GM23338 (cell line): ENCODE results near the gene HERC4. TPM values are rescaled to one million over a fixed set of nuclear protein-coding genes. Genes with fewer than 3 reads are reported as not detected.

Experiments
- ATAC-seq: fragments of 200-7000 bp; cut with Tn5 transposase; 3 replicates; pipeline ENCODE4 v1.9.1; 2020
- DNase-seq: peaks from one replicate; pipeline ENCODE4 v3.0.0-alpha.2; 2015; ENCODE audit warnings: low spot score
- H2AFZ ChIP-seq: fragments of 200-600 bp; sonication (generic); 2 replicates; pipeline ENCODE4 v1.8.0; 2016; ENCODE audit warnings: antibody characterized with exemption, mild to moderate bottlenecking, moderate library complexity
- H3F3A ChIP-seq: fragments of 200-600 bp; sonication (generic); replicated peaks from 2 replicates; pipeline ENCODE4 v1.8.0; 2017; ENCODE audit warnings: antibody characterized with exemption, mixed run types, low read depth
- H3K27ac ChIP-seq: fragments of 200-600 bp; sonication (generic); 2 replicates; pipeline ENCODE4 v1.6.1; 2016; ENCODE audit warnings: low read depth
- H3K27me3 ChIP-seq: fragments of 200-600 bp; sonication (generic); 2 replicates; pipeline ENCODE4 v1.8.0; 2016; ENCODE audit warnings: mild to moderate bottlenecking, mixed run types, moderate library complexity; ENCODE audit not compliant: insufficient read depth
- H3K36me3 ChIP-seq: fragments of 200-600 bp; sonication (generic); 2 replicates; pipeline ENCODE4 v1.8.0; 2016; ENCODE audit warnings: mild to moderate bottlenecking; ENCODE audit not compliant: insufficient read depth
- H3K4me1 ChIP-seq: fragments of 200-600 bp; sonication (generic); 2 replicates; pipeline ENCODE4 v1.8.0; 2016; ENCODE audit warnings: mild to moderate bottlenecking, moderate library complexity; ENCODE audit not compliant: insufficient read depth
- H3K4me2 ChIP-seq: fragments of 200-600 bp; sonication (generic); 2 replicates; pipeline ENCODE4 v1.7.1; 2017; ENCODE audit warnings: mixed run types
- H3K4me3 ChIP-seq: fragments of 200-600 bp; sonication (generic); 2 replicates; pipeline ENCODE4 v1.6.1; 2016; ENCODE audit warnings: mixed run types
- H3K79me2 ChIP-seq: fragments of 200-600 bp; sonication (generic); replicated peaks from 2 replicates; pipeline ENCODE4 v1.8.0; 2017; ENCODE audit warnings: mild to moderate bottlenecking; ENCODE audit not compliant: insufficient read depth
- H3K9me2 ChIP-seq: fragments of 200-600 bp; sonication (generic); 2 replicates; pipeline ENCODE4 v1.8.0; 2017; ENCODE audit not compliant: insufficient read depth
- H4K20me1 ChIP-seq: fragments of 200-600 bp; sonication (generic); replicated peaks from 2 replicates; pipeline ENCODE4 v1.8.0; 2017; ENCODE audit warnings: mild to moderate bottlenecking; ENCODE audit not compliant: insufficient read depth
- H3K27ac Mint-ChIP-seq: 2 replicates; pipeline ENCODE4 v1.8.0; 2020; ENCODE audit warnings: inconsistent platforms, mild to moderate bottlenecking, moderate library complexity, mixed read lengths
- H3K27me3 Mint-ChIP-seq: 3 replicates; pipeline ENCODE4 v1.8.0; 2022; ENCODE audit warnings: low read depth, mild to moderate bottlenecking, moderate library complexity, mixed read lengths, inconsistent platforms; ENCODE audit not compliant: insufficient read depth, poor library complexity
- H3K36me3 Mint-ChIP-seq: 3 replicates; pipeline ENCODE4 v1.8.0; 2021; ENCODE audit warnings: low read depth, mild to moderate bottlenecking, inconsistent platforms, moderate library complexity, mixed read lengths
- H3K4me1 Mint-ChIP-seq: 3 replicates; pipeline ENCODE4 v1.8.0; 2020; ENCODE audit warnings: mild to moderate bottlenecking, inconsistent platforms, mixed read lengths
- H3K4me3 Mint-ChIP-seq: 3 replicates; pipeline ENCODE4 v1.8.0; 2021; ENCODE audit warnings: moderate library complexity, mild to moderate bottlenecking, inconsistent platforms, mixed read lengths
- H3K9me3 Mint-ChIP-seq: 3 replicates; pipeline ENCODE4 v1.8.0; 2020; ENCODE audit warnings: moderate library complexity, mild to moderate bottlenecking, inconsistent platforms, mixed read lengths
- EZH2 ChIP-seq: fragments of 200-600 bp; sonication (generic); IDR thresholded peaks from one replicate; pipeline ENCODE4 v1.8.0; 2017; ENCODE audit warnings: antibody characterized with exemption, mild to moderate bottlenecking, low read depth; ENCODE audit not compliant: unreplicated experiment
- polyA plus RNA-seq: library from polyadenylated mRNA; unstranded; fragments of >200 nt; fragmentation: Nextera tagmentation; extraction: Ambion mirVana; gene quantifications from 2 replicates; pipeline ENCODE4 v1.2.1, GENCODE V29; 2016
- total RNA-seq: library from RNA; depleted of rRNA; stranded (reverse); fragments of >200 nt; shearing (Covaris generic); gene quantifications from 2 replicates; pipeline ENCODE4 v1.2.3, GENCODE V29; 2014
- TF ChIP-seq, protein P1 (sequence below): fragments of 250-450 bp; sonication (Bioruptor Pico); IDR thresholded peaks from 2 replicates; pipeline ENCODE4 v1.5.0; 2020; ENCODE audit warnings: mild to moderate bottlenecking, moderate library complexity

The HERC4 gene
- total and polyA plus RNA-seq, 2 experiments from 2014 or later = 20.1 to 67.2 TPM

DNA sequence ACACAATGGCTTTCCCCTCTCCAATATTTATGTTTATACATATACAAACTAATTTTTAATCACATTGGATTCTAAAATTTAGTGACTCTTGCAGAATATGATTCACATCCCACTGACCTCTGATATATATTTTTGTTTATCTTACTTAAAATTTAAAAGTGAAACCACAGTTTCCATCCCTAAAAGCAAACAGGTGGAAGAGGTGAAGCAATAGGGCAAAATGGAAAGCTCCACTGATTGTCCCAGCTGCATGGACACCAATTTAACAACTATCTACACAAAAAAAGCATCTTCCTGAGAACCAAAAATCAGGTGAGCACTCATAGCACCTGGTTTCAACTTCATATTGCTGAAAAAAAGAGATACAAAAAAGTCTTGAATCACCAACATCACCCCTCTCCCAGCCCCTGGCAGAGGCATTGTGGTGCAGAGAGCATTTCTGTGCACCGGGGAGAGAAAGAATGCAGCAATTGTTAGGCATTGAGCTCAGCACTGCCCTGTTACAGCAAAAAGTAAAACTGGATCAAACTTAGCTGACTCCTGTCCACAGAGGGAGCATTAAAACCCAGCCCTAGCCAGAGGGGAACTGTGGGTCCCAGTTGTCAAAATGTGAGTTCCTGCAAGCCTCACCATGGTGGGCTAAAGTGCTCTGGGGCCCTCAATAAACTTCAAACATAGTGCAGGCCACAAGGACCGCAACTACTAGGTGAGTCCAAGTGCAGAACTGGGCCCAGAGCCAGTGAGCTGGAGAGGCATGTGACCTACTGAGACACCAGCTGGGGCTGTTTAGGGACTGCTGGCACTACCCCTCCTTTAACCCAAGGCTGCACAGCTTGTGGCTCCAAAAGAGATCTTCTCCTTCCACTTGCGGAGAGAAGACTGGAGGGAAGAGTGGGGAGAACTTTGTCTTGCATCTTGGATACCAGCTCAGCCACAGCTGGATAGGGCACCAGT is 98.5 kb downstream of the HERC4 start:
- DNase-seq = peak; percentile 59
- H3K27ac Mint-ChIP-seq = peak overlapping the region; percentile 81
- peak overlapping the region; percentile 57 for H3K4me2 ChIP-seq

More for the DNA sequence above, 98.5 kb downstream of the HERC4 start:
- Mint-ChIP-seq H3K36me3 (peaks cover 58% of the 10 kb centered on the region), H3K27me3 (no peaks in the 10 kb centered on the region), H3K9me3 (peaks cover 13% of the 10 kb centered on the region; the same call in 2 of the 3 replicates), H3K4me3 (peak overlapping the region; percentile 18; the same call in 1 of the 3 replicates), H3K4me1 (peaks cover 20% of the 10 kb centered on the region)
- ATAC-seq = peak; percentile 95
- Histone ChIP-seq H3F3A (peaks cover 7% of the 10 kb centered on the region; the same call in 1 of the 2 replicates), H4K20me1 (no peaks in the 10 kb centered on the region), H2AFZ (no peak overlapping the region), H3K4me3 (peak overlapping the region; percentile 25; the same call in 1 of the 2 replicates), H3K9me2 (no peaks in the 10 kb centered on the region), H3K4me1 (peaks cover 27% of the 10 kb centered on the region), H3K36me3 (peaks cover 4% of the 10 kb centered on the region; the same call in 1 of the 2 replicates), H3K27ac (peak overlapping the region; percentile 67), H3K79me2 (no peaks in the 10 kb centered on the region), H3K27me3 (no peaks in the 10 kb centered on the region)
- TF ChIP-seq EZH2 = no peak
- TF ChIP-seq, protein P1, sequence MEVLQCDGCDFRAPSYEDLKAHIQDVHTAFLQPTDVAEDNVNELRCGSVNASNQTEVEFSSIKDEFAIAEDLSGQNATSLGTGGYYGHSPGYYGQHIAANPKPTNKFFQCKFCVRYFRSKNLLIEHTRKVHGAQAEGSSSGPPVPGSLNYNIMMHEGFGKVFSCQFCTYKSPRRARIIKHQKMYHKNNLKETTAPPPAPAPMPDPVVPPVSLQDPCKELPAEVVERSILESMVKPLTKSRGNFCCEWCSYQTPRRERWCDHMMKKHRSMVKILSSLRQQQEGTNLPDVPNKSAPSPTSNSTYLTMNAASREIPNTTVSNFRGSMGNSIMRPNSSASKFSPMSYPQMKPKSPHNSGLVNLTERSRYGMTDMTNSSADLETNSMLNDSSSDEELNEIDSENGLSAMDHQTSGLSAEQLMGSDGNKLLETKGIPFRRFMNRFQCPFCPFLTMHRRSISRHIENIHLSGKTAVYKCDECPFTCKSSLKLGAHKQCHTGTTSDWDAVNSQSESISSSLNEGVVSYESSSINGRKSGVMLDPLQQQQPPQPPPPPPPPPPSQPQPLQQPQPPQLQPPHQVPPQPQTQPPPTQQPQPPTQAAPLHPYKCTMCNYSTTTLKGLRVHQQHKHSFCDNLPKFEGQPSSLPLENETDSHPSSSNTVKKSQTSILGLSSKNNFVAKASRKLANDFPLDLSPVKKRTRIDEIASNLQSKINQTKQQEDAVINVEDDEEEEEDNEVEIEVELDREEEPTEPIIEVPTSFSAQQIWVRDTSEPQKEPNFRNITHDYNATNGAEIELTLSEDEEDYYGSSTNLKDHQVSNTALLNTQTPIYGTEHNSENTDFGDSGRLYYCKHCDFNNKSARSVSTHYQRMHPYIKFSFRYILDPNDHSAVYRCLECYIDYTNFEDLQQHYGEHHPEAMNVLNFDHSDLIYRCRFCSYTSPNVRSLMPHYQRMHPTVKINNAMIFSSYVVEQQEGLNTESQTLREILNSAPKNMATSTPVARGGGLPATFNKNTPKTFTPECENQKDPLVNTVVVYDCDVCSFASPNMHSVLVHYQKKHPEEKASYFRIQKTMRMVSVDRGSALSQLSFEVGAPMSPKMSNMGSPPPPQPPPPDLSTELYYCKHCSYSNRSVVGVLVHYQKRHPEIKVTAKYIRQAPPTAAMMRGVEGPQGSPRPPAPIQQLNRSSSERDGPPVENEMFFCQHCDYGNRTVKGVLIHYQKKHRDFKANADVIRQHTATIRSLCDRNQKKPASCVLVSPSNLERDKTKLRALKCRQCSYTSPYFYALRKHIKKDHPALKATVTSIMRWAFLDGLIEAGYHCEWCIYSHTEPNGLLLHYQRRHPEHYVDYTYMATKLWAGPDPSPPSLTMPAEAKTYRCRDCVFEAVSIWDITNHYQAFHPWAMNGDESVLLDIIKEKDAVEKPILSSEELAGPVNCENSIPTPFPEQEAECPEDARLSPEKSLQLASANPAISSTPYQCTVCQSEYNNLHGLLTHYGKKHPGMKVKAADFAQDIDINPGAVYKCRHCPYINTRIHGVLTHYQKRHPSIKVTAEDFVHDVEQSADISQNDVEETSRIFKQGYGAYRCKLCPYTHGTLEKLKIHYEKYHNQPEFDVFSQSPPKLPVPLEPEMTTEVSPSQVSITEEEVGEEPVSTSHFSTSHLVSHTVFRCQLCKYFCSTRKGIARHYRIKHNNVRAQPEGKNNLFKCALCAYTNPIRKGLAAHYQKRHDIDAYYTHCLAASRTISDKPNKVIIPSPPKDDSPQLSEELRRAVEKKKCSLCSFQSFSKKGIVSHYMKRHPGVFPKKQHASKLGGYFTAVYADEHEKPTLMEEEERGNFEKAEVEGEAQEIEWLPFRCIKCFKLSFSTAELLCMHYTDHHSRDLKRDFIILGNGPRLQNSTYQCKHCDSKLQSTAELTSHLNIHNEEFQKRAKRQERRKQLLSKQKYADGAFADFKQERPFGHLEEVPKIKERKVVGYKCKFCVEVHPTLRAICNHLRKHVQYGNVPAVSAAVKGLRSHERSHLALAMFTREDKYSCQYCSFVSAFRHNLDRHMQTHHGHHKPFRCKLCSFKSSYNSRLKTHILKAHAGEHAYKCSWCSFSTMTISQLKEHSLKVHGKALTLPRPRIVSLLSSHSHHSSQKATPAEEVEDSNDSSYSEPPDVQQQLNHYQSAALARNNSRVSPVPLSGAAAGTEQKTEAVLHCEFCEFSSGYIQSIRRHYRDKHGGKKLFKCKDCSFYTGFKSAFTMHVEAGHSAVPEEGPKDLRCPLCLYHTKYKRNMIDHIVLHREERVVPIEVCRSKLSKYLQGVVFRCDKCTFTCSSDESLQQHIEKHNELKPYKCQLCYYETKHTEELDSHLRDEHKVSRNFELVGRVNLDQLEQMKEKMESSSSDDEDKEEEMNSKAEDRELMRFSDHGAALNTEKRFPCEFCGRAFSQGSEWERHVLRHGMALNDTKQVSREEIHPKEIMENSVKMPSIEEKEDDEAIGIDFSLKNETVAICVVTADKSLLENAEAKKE (CRISPR knock-in tag) = peak; percentile 71; the same call in 1 of the 2 replicates
